ENCODE data around the gene NFAT5.

DNA sequence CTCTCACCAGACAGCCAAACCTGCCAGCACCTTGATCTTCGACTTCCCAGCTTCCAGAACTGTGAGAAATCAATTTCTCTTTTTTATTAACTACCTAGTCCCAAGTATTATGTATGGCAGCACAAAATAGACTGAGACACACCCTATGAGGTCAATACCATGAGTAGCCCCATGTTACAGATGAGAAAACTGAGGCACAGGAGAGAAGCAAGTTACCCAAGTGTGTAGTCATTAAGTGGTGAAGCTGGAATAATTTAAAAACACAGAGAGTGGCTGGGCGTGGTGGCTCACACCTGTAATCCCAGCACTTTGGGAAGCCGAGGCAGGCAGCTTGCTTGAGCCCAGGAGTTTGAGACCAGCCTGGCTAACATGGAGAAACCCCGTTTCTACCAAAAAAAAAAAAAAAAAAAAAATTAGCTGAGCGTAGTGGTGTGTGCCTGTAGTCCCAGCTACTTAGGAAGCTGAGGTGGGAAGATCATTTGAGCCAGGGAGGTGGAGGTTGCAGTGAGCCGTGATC is 155.7 kb downstream of the NFAT5 start:
- TF ChIP-seq, protein P1, sequence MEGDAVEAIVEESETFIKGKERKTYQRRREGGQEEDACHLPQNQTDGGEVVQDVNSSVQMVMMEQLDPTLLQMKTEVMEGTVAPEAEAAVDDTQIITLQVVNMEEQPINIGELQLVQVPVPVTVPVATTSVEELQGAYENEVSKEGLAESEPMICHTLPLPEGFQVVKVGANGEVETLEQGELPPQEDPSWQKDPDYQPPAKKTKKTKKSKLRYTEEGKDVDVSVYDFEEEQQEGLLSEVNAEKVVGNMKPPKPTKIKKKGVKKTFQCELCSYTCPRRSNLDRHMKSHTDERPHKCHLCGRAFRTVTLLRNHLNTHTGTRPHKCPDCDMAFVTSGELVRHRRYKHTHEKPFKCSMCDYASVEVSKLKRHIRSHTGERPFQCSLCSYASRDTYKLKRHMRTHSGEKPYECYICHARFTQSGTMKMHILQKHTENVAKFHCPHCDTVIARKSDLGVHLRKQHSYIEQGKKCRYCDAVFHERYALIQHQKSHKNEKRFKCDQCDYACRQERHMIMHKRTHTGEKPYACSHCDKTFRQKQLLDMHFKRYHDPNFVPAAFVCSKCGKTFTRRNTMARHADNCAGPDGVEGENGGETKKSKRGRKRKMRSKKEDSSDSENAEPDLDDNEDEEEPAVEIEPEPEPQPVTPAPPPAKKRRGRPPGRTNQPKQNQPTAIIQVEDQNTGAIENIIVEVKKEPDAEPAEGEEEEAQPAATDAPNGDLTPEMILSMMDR (IDR thresholded peaks at IDR 0.05): no peak
- no peak for TF ChIP-seq POLR2A (IDR thresholded peaks at IDR 0.05)
